ENCODE data around the gene KIF26A.

KIF26A gene

GRCh38 chr14:104200106-104200505 is 61.7 kb downstream of the KIF26A start:
- TF ChIP-seq SP1 (IDR thresholded peaks at IDR 0.05) (no peak), TARDBP (IDR thresholded peaks at IDR 0.05) (no peak), L3MBTL2 (conservative IDR thresholded peaks at IDR 0.05) (no peak), FOXK2 (IDR thresholded peaks at IDR 0.05) (no peak), ZNF384 (IDR thresholded peaks at IDR 0.05) (no peak), NFRKB (IDR thresholded peaks at IDR 0.05) (no peak), HDGF (IDR thresholded peaks at IDR 0.05; ENCODE audit: borderline replicate concordance) (no peak), FOXA1 (IDR thresholded peaks at IDR 0.05) (no peak), CTBP1 (IDR thresholded peaks at IDR 0.05; ENCODE audit: borderline replicate concordance) (no peak)
- ChIA-PET POLR2A (no interaction called here), CTCF (no interaction called here)
- no peak for DNase-seq (ENCODE audit: extremely low spot score)

GRCh38 chr14:104200591-104200990 is 62.2 kb downstream of the KIF26A start:
- ChIA-PET CTCF (no interaction called here), POLR2A (no interaction called here)
- TF ChIP-seq SUZ12 (IDR thresholded peaks at IDR 0.05) (no peak), NFRKB (IDR thresholded peaks at IDR 0.05) (no peak), TARDBP (IDR thresholded peaks at IDR 0.05) (no peak), HDGF (IDR thresholded peaks at IDR 0.05; ENCODE audit: borderline replicate concordance) (no peak), L3MBTL2 (conservative IDR thresholded peaks at IDR 0.05) (no peak), FOXK2 (IDR thresholded peaks at IDR 0.05) (no peak), PKNOX1 (IDR thresholded peaks at IDR 0.05) (no peak), BHLHE40 (IDR thresholded peaks at IDR 0.05; ENCODE audit: borderline replicate concordance) (no peak), FOXA1 (IDR thresholded peaks at IDR 0.05) (no peak)
- no peak for DNase-seq (ENCODE audit: extremely low spot score)

DNA sequence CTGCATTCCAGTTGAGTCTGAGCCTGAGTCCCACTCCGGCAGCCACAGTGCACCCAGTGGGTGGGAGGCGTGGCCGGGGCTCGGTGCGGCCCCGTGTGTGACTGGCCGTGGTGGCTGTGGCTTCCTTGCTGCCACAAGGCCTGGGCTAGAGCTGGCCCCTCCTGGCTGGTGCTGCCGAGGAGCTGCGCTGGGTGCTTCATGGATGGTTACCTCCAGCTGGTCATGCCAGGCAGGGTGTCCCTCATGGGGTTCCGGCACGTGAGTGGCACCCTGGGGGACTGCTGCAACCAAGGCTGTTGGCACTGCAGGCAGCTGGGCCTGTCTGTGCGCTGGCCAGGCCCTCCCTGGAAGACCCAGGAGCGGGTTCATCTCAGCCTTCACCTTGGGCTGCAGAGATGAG is 62.7 kb downstream of the KIF26A start:
- TF ChIP-seq ELF4 (IDR thresholded peaks at IDR 0.05) (no peak), NFRKB (IDR thresholded peaks at IDR 0.05) (no peak)
- no peak for DNase-seq (ENCODE audit: extremely low spot score)
- CTCF ChIA-PET = no interaction called here
- POLR2A ChIA-PET = no interaction called here

- TF ChIP-seq NFRKB (IDR thresholded peaks at IDR 0.05) (no peak), BHLHE40 (IDR thresholded peaks at IDR 0.05; ENCODE audit: borderline replicate concordance) (no peak), ZNF384 (IDR thresholded peaks at IDR 0.05) (no peak), FOXK2 (IDR thresholded peaks at IDR 0.05) (no peak), SP1 (IDR thresholded peaks at IDR 0.05) (no peak), CTBP1 (IDR thresholded peaks at IDR 0.05; ENCODE audit: borderline replicate concordance) (no peak), FOXM1 (IDR thresholded peaks at IDR 0.05; ENCODE audit: borderline replicate concordance) (no peak), L3MBTL2 (conservative IDR thresholded peaks at IDR 0.05) (no peak)
- ChIA-PET POLR2A (no interaction called here), CTCF (no interaction called here)
- no peak for DNase-seq (ENCODE audit: extremely low spot score)
These were observed 63.1 kb downstream of the KIF26A start for GRCh38 chr14:104201496-104201895.

GRCh38 chr14:104202259-104203070 is 64.1 kb downstream of the KIF26A start:
- TF ChIP-seq TARDBP (IDR thresholded peaks at IDR 0.05) (no peak), PKNOX1 (IDR thresholded peaks at IDR 0.05) (no peak), ARNT (IDR thresholded peaks at IDR 0.05) (no peak), FOXA1 (IDR thresholded peaks at IDR 0.05) (no peak)
- DNase-seq (ENCODE audit: extremely low spot score) = no peak
- CTCF ChIA-PET = interaction anchor here (1.1 kb wide), 1 partner anchor 115 kb away, joined by 3 read pairs; no protein-coding TSS in a partner anchor
- POLR2A ChIA-PET = no interaction called here

- DNase-seq (ENCODE audit: extremely low spot score) = no peak
- CTCF ChIA-PET = interaction anchor here (1.1 kb wide), 1 partner anchor 115 kb away, joined by 3 read pairs; no protein-coding TSS in a partner anchor
These were observed 64.7 kb downstream of the KIF26A start for GRCh38 chr14:104203071-104203425.

GRCh38 chr14:104204660-104205149 is 66.3 kb downstream of the KIF26A start:
- TF ChIP-seq SP1 (IDR thresholded peaks at IDR 0.05) (no peak), TARDBP (IDR thresholded peaks at IDR 0.05) (no peak), ZNF384 (IDR thresholded peaks at IDR 0.05) (no peak), L3MBTL2 (conservative IDR thresholded peaks at IDR 0.05) (no peak), CTBP1 (IDR thresholded peaks at IDR 0.05; ENCODE audit: borderline replicate concordance) (no peak), BHLHE40 (IDR thresholded peaks at IDR 0.05; ENCODE audit: borderline replicate concordance) (no peak), FOXM1 (IDR thresholded peaks at IDR 0.05; ENCODE audit: borderline replicate concordance) (no peak), PKNOX1 (IDR thresholded peaks at IDR 0.05) (no peak)
- DNase-seq (ENCODE audit: extremely low spot score) = no peak
- ChIA-PET POLR2A (no interaction called here), CTCF (no interaction called here)

More at GRCh38 chr14:104203071-104203425, 64.7 kb downstream of the KIF26A start:
- TF ChIP-seq TARDBP (IDR thresholded peaks at IDR 0.05) = no peak
- TF ChIP-seq LEF1 (IDR thresholded peaks at IDR 0.05; ENCODE audit: borderline replicate concordance) = no peak
- no peak for TF ChIP-seq L3MBTL2 (conservative IDR thresholded peaks at IDR 0.05)
- no peak for TF ChIP-seq FOXM1 (IDR thresholded peaks at IDR 0.05; ENCODE audit: borderline replicate concordance)
- no peak for TF ChIP-seq SUZ12 (IDR thresholded peaks at IDR 0.05)
- no peak for TF ChIP-seq ARNT (IDR thresholded peaks at IDR 0.05)
- TF ChIP-seq ZNF384 (IDR thresholded peaks at IDR 0.05) = no peak
- no peak for TF ChIP-seq ELF4 (IDR thresholded peaks at IDR 0.05)
- no peak for TF ChIP-seq CTBP1 (IDR thresholded peaks at IDR 0.05; ENCODE audit: borderline replicate concordance)
- POLR2A ChIA-PET = no interaction called here

Data from HEK293T (cell line).